Sigmoid colon (tissue), 7 donors: ENCODE results near the gene GABPB2. TPM values are rescaled to one million over a fixed set of nuclear protein-coding genes. Genes with fewer than 3 reads are reported as not detected.
A peak's percentile ranks its signal among the peaks of the same experiment; 100 is the strongest.

Source experiments
- DNase-seq: peaks from one replicate; pipeline ENCODE4 v3.0.0-alpha.2; 2019
- H3K27ac ChIP-seq, 4 donors: fragments of 200-600 bp; sonication (generic); one replicate each; pipeline ENCODE4 v1.5.1; 2016 to 2019; ENCODE audit warnings: mild to moderate bottlenecking in 1 of 4
- H3K27me3 ChIP-seq, 3 donors: fragments of 200-600 bp; sonication (generic); one replicate each; pipeline ENCODE4 v1.5.1; 2019; ENCODE audit warnings: mild to moderate bottlenecking in 1 of 3
- H3K36me3 ChIP-seq, 4 donors: fragments of 200-600 bp; sonication (generic); one replicate each; pipeline ENCODE4 v1.5.1; 2016 to 2019
- H3K4me1 ChIP-seq, 4 donors: fragments of 200-600 bp; sonication (generic); one replicate each; pipeline ENCODE4 v1.5.1; 2017 to 2019
- H3K4me3 ChIP-seq, 4 donors: fragments of 200-600 bp; sonication (generic); one replicate each; pipeline ENCODE4 v1.5.1; 2017 to 2019; ENCODE audit warnings: mild to moderate bottlenecking in 2 of 4, moderate library complexity in 1 of 4
- H3K9me3 ChIP-seq, 4 donors: fragments of 200-600 bp in 3 of 4; sonication (generic) in 3 of 4; one replicate each; pipeline versions ENCODE4 v1.5.1 to v1.6.1; 2013 to 2019
- EP300 ChIP-seq, 4 donors: sonication (generic); formaldehyde crosslinking; IDR thresholded peaks; one replicate each; pipeline ENCODE4 v1.6.1; 2017; ENCODE audit warnings: antibody characterized with exemption in 4 of 4
- POLR2A ChIP-seq, 2 donors: fragments of 450-650 bp; IDR thresholded peaks; one replicate each; pipeline ENCODE4 v1.6.1; 2016; ENCODE audit warnings: antibody characterized with exemption in 2 of 2, mild to moderate bottlenecking in 2 of 2, moderate library complexity in 2 of 2
- POLR2AphosphoS5 ChIP-seq, 4 donors: sonication (generic); formaldehyde crosslinking; IDR thresholded peaks; one replicate each; pipeline ENCODE4 v1.6.1; 2017; ENCODE audit warnings: antibody characterized with exemption in 4 of 4
- WGBS, 2 donors: extraction: QIAGEN DNeasy Blood & Tissue Kit; methylation state at CpG; one replicate each; pipeline ENCODE4 v1.1.7; 2013; 5-methylcytosine and 5-hydroxymethylcytosine counted together
- intact Hi-C: fragments of 100-400 bp; cut with DNase I; formaldehyde crosslinking; loops from one replicate; pipeline ENCODE4 v1.15.1; 2023
- polyA plus RNA-seq, 3 donors: library from polyadenylated mRNA; stranded (reverse); fragments of 200-250 nt; gene quantifications; one replicate each; pipeline ENCODE4 v1.2.3, GENCODE V29; 2013
- small RNA-seq, 3 donors: library from RNA; depleted of rRNA; stranded (forward); fragments of <200 nt; gene quantifications; one replicate each; pipeline ENCODE3, GENCODE V24; 2016
- total RNA-seq, 4 donors: library from RNA; depleted of rRNA; stranded (reverse); fragments of >200 nt; gene quantifications; one replicate each; pipeline ENCODE4 v1.1.0, GENCODE V29; 2016
- TF ChIP-seq, protein P1 (sequence below), 4 experiments: fragments of 450-650 bp in 3 of 4; fragments of 200-600 bp in 1 of 4; IDR thresholded peaks; one replicate each; pipeline ENCODE4 v1.5.1; 2016 to 2019; ENCODE audit warnings: antibody characterized with exemption in 4 of 4, mild to moderate bottlenecking in 3 of 4, moderate library complexity in 2 of 4
- donor health status: healthy with polysubstance abuse.
- donor health status: Bipolar disorder and iron deficiency.
- donor health status: healthy.

Gene GABPB2
- total and polyA plus RNA-seq, 7 donors: 3.6 to 27.0 (median 20.6) TPM

DNA sequence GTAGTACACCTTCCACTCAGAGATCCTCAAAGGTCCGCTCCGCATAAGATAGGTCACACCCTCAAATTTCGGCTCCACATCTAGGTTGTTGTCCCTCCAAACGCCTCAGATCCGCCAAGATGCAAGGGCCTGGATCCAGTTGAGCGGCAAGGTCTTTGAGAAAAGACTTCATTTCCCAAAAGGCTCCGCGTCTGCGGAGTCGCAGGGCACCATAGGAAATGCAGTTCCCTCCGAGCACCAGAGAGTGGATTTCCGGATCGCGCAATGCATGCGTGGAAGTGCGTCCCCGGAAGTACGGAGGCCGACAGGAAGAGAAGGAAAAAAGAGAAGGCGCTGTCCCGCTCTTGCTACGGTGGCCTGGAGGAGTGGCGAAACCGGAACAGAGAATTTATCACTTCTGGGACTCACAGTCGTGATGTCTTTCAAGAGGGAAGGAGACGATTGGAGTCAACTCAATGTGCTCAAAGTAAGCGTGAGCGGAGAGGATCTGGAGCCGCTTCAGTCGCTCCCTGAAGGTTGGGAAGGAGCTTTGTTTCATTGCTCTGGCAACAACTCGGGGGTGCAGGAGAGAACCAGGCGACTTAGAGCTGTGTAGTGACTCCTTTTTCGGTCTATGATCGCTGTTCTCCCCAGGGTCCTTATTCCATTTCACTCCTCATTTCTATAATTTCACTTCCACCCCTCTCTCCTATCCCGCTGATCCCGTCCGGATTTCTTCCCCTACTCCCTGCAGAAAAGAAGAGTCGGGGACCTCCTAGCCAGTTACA is 95.4 kb downstream of the GABPB2 start, which contains the start of the genes LYSMD1 and SCNM1:
LYSMD1 (minus strand) TSS at position 165 of the 767 bp plus-strand sequence. CDS start 644 bp downstream, outside the sequence.
SCNM1 (plus strand) TSS at position 407 of the 767 bp plus-strand sequence; CDS start at position 416, 9 bp downstream.
- TF ChIP-seq, protein P1, sequence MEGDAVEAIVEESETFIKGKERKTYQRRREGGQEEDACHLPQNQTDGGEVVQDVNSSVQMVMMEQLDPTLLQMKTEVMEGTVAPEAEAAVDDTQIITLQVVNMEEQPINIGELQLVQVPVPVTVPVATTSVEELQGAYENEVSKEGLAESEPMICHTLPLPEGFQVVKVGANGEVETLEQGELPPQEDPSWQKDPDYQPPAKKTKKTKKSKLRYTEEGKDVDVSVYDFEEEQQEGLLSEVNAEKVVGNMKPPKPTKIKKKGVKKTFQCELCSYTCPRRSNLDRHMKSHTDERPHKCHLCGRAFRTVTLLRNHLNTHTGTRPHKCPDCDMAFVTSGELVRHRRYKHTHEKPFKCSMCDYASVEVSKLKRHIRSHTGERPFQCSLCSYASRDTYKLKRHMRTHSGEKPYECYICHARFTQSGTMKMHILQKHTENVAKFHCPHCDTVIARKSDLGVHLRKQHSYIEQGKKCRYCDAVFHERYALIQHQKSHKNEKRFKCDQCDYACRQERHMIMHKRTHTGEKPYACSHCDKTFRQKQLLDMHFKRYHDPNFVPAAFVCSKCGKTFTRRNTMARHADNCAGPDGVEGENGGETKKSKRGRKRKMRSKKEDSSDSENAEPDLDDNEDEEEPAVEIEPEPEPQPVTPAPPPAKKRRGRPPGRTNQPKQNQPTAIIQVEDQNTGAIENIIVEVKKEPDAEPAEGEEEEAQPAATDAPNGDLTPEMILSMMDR (IDR thresholded peaks at IDR 0.05): peak in 1 of 4 experiments; percentile 32
- TF ChIP-seq EP300 (IDR thresholded peaks at IDR 0.05): peak in 2 of 4 donors; percentile 43 to 86
- peak; percentile 27 to 30 for TF ChIP-seq POLR2A (IDR thresholded peaks at IDR 0.05)
- peak; percentile 84 to 96 (median 90) for TF ChIP-seq POLR2AphosphoS5 (IDR thresholded peaks at IDR 0.05)
- H3K4me1 ChIP-seq: peaks cover 0 to 32% (median 24%) of the 10 kb centered on the region in 4 donors
- H3K27me3 ChIP-seq: no peaks in the 10 kb centered on the region
- H3K27ac ChIP-seq: peak within 1 kb of the TSS; percentile 84 to 93 (median 92)
- whole genome bisulfite sequencing, 2 donors: 0 to 1% methylated on average over 38 of the region's 38 CpGs
- intact Hi-C loops: loop anchor here (2.0 kb wide), 1 partner anchor 19 kb away; the partner anchor contains the start of gene SEMA6C
- peak; percentile 99 for DNase-seq
- H3K9me3 ChIP-seq: no peaks in the 10 kb centered on the region
- H3K4me3 ChIP-seq: peak within 1 kb of the TSS; percentile 56 to 84 (median 78)
- peaks cover 0 to 57% (median 21%) of the 10 kb centered on the region in 4 donors for H3K36me3 ChIP-seq

DNA sequence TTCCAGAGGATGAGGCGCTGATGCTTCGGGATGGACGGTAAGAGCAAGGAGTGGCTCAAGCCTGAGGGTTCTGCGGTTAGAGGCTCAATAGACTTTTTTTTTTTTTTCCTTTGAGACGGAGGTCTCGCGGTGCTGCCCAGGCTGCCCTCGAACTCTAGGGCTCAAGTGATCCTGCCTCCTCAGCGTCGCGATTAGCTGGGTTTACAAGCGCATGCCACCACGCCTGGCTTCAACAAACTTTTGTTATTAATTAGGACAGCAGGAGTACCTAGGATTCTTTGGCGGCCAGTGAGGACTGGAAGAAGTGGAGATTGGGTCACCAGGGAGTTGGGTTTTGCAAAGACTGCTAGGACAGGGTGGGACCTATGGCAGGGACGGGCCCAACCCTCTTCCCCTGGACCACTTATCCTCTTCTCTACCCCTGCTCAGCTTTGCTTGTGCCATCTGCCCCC is 96.0 kb downstream of the GABPB2 start:
- intact Hi-C loops: no loop called here
- peaks cover 0 to 53% (median 17%) of the 10 kb centered on the region in 4 donors for H3K36me3 ChIP-seq
- 3 to 4% methylated on average over 15 of the region's 15 CpGs for WGBS, 2 donors
- H3K9me3 ChIP-seq: no peaks in the 10 kb centered on the region
- H3K4me3 ChIP-seq: peak overlapping the region; percentile 56 to 84 (median 78)
- H3K4me1 ChIP-seq: peaks cover 0 to 32% (median 24%) of the 10 kb centered on the region in 4 donors
- H3K27ac ChIP-seq: peak overlapping the region; percentile 84 to 93 (median 92)
- peak; percentile 72 for DNase-seq
- H3K27me3 ChIP-seq: no peaks in the 10 kb centered on the region
- no peak for TF ChIP-seq POLR2AphosphoS5 (IDR thresholded peaks at IDR 0.05)
- TF ChIP-seq, protein P1 (IDR thresholded peaks at IDR 0.05): no peak
- TF ChIP-seq POLR2A (IDR thresholded peaks at IDR 0.05): no peak
- no peak for TF ChIP-seq EP300 (IDR thresholded peaks at IDR 0.05)

DNA sequence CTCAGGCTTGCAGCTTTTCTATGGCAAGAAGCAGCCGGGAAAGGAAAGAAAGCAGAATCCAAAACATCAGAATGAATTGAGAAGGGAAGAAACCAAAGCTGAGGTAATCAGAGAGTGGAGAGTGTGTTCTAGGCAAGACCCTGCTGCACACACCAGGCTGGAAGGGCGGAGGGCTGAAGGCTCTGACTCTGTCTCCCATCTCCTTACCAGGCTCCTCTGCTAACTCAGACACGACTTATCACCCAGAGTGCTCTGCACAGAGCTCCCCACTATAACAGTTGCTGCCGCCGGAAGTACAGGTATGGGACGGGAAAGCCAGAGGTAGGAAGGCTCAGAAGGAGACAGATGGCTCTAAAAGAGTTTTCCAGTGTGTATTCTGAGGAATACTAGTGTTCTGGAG is 96.6 kb downstream of the GABPB2 start:
- 88 to 92% methylated on average over 6 of the region's 6 CpGs for WGBS, 2 donors
- TF ChIP-seq, protein P1 (IDR thresholded peaks at IDR 0.05): no peak
- TF ChIP-seq POLR2A (IDR thresholded peaks at IDR 0.05): no peak
- Histone ChIP-seq H3K27me3 (no peaks in the 10 kb centered on the region), H3K36me3 (peaks cover 0 to 48% (median 16%) of the 10 kb centered on the region in 4 donors), H3K4me3 (peak overlapping the region in 2 of 4 donors; percentile 77 to 79), H3K4me1 (peaks cover 0 to 32% (median 24%) of the 10 kb centered on the region in 4 donors), H3K27ac (no peak overlapping the region), H3K9me3 (no peaks in the 10 kb centered on the region)
- DNase-seq: no peak
- intact Hi-C loops: no loop called here

DNA sequence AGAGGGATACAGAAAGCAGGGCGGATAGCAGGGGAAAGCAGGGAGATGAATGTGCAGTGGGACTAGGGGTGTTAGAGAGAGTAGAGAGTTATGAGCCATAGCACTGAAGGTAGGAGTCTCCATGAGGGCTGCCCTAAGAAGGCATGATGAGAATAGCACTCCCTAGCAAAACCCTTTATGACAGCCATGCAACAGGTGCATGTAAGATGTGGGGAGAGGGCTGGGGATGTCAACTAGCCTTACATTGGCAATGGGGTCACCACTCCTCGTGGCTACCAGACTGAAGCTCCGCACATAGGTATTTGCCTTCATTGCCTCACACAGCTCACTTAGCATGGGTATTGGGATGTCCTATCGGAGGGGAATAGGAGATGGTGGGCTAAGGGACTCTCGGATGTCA is 100.6 kb downstream of the GABPB2 start:
- H3K4me1 ChIP-seq: peaks cover 0 to 13% (median 10%) of the 10 kb centered on the region in 4 donors
- no peak for TF ChIP-seq EP300 (IDR thresholded peaks at IDR 0.05)
- TF ChIP-seq POLR2A (IDR thresholded peaks at IDR 0.05): no peak
- TF ChIP-seq, protein P1 (IDR thresholded peaks at IDR 0.05): no peak
- TF ChIP-seq POLR2AphosphoS5 (IDR thresholded peaks at IDR 0.05): no peak
- 91 to 96% methylated on average over 5 of the region's 5 CpGs for WGBS, 2 donors
- no peaks in the 10 kb centered on the region for H3K9me3 ChIP-seq
- DNase-seq: no peak
- H3K4me3 ChIP-seq: no peak overlapping the region
- intact Hi-C loops: no loop called here
- no peaks in the 10 kb centered on the region for H3K27me3 ChIP-seq
- peaks cover under 1 to 65% (median 28%) of the 10 kb centered on the region in 4 donors for H3K36me3 ChIP-seq
- no peak overlapping the region for H3K27ac ChIP-seq

Small RNA genes lying within 50 kb of the gene (small RNA-seq; reads per million reads assigned to genes)
- 0 reads per million in 3 donors for gene RNU6-884P

Other genes starting within 250 kb of the GABPB2 start
- 10 to 100 TPM; 39.9 to 64.8 (median 56.6) TPM for gene ARNT, start 194.2 kb upstream of the GABPB2 start, total RNA-seq
- 10 to 100 TPM; 19.1 to 22.8 (median 21.5) TPM for gene ARNT, start 194.2 kb upstream of the GABPB2 start, polyA plus RNA-seq
- not detected for gene CTXND2, start 183.6 kb upstream of the GABPB2 start, total RNA-seq
- not detected for gene CTXND2, start 183.6 kb upstream of the GABPB2 start, polyA plus RNA-seq
- 10 to 100 TPM; 23.9 to 36.0 (median 30.3) TPM for gene SETDB1, start 144.4 kb upstream of the GABPB2 start, total RNA-seq
- gene SETDB1, start 144.4 kb upstream of the GABPB2 start, polyA plus RNA-seq: 10 to 100 TPM in 1 of 3 donors, 1 to 10 TPM in 2; 5.5 to 24.5 (median 9.0) TPM
- 100 to 1,000 TPM in 1 of 4 donors, 10 to 100 TPM in 3; 68.7 to 103 (median 79.1) TPM for gene CERS2, start 95.9 kb upstream of the GABPB2 start, total RNA-seq
- 100 to 1,000 TPM in 1 of 3 donors, 10 to 100 TPM in 2; 50.6 to 115 (median 97.8) TPM for gene CERS2, start 95.9 kb upstream of the GABPB2 start, polyA plus RNA-seq
- gene ANXA9, start 88.5 kb upstream of the GABPB2 start, total RNA-seq: under 1 TPM in 1 of 4 donors, not detected in 3; 0.36 TPM
- gene ANXA9, start 88.5 kb upstream of the GABPB2 start, polyA plus RNA-seq: under 1 TPM in 2 of 3 donors, not detected in 1; 0.45 to 0.60 TPM
- 10 to 100 TPM; 21.7 to 51.8 (median 27.0) TPM for gene MINDY1, start 63.9 kb upstream of the GABPB2 start, total RNA-seq
- 10 to 100 TPM; 15.6 to 26.4 (median 22.1) TPM for gene MINDY1, start 63.9 kb upstream of the GABPB2 start, polyA plus RNA-seq
- gene PRUNE1, start 62.3 kb upstream of the GABPB2 start, total RNA-seq: 10 to 100 TPM; 16.7 to 33.9 (median 27.7) TPM
- gene PRUNE1, start 62.3 kb upstream of the GABPB2 start, polyA plus RNA-seq: 10 to 100 TPM; 15.5 to 18.7 (median 18.6) TPM
- under 1 TPM in 2 of 4 donors, not detected in 2; 0.28 to 0.36 TPM for gene BNIPL, start 34.2 kb upstream of the GABPB2 start, total RNA-seq
- gene BNIPL, start 34.2 kb upstream of the GABPB2 start, polyA plus RNA-seq: under 1 TPM in 1 of 3 donors, not detected in 2; 0.47 TPM
- 1 to 10 TPM; 4.1 to 7.8 (median 7.0) TPM for gene C1orf56, start 23.0 kb upstream of the GABPB2 start, total RNA-seq
- gene C1orf56, start 23.0 kb upstream of the GABPB2 start, polyA plus RNA-seq: 1 to 10 TPM in 2 of 3 donors, under 1 TPM in 1; 0.46 to 2.3 (median 1.2) TPM
- gene CDC42SE1, start 11.1 kb upstream of the GABPB2 start, total RNA-seq: 10 to 100 TPM; 37.8 to 53.6 (median 47.1) TPM
- gene CDC42SE1, start 11.1 kb upstream of the GABPB2 start, polyA plus RNA-seq: 10 to 100 TPM; 35.4 to 82.8 (median 52.7) TPM
- gene MLLT11, start 10.4 kb upstream of the GABPB2 start, total RNA-seq: 1 to 10 TPM; 2.1 to 5.0 (median 4.1) TPM
- gene MLLT11, start 10.4 kb upstream of the GABPB2 start, polyA plus RNA-seq: 1 to 10 TPM in 1 of 3 donors, under 1 TPM in 2; 0.60 to 2.9 (median 0.69) TPM
- gene SEMA6C, start 75.9 kb downstream of the GABPB2 start, total RNA-seq: 10 to 100 TPM in 2 of 4 donors, 1 to 10 TPM in 2; 5.0 to 20.6 (median 7.8) TPM
- gene SEMA6C, start 75.9 kb downstream of the GABPB2 start, polyA plus RNA-seq: 1 to 10 TPM in 2 of 3 donors, under 1 TPM in 1; 0.23 to 4.1 (median 1.2) TPM
- 1 to 10 TPM; 1.9 to 9.5 (median 7.5) TPM for gene TNFAIP8L2, start 85.9 kb downstream of the GABPB2 start, total RNA-seq
- gene TNFAIP8L2, start 85.9 kb downstream of the GABPB2 start, polyA plus RNA-seq: 10 to 100 TPM; 11.4 to 12.7 (median 12.6) TPM
- 10 to 100 TPM; 15.5 to 22.7 (median 19.0) TPM for gene LYSMD1, start 95.1 kb downstream of the GABPB2 start, total RNA-seq
- 1 to 10 TPM; 4.2 to 7.9 (median 7.8) TPM for gene LYSMD1, start 95.1 kb downstream of the GABPB2 start, polyA plus RNA-seq
- 10 to 100 TPM; 17.5 to 24.2 (median 19.8) TPM for gene SCNM1, start 95.4 kb downstream of the GABPB2 start, total RNA-seq
- gene SCNM1, start 95.4 kb downstream of the GABPB2 start, polyA plus RNA-seq: 10 to 100 TPM; 35.4 to 42.4 (median 35.6) TPM
- gene TMOD4, start 105.2 kb downstream of the GABPB2 start, total RNA-seq: 1 to 10 TPM in 1 of 4 donors, not detected in 3; 1.1 TPM
- 1 to 10 TPM in 1 of 3 donors, under 1 TPM in 1, not detected in 1; 0.07 to 2.1 TPM for gene TMOD4, start 105.2 kb downstream of the GABPB2 start, polyA plus RNA-seq
- 10 to 100 TPM; 34.6 to 49.7 (median 44.8) TPM for gene VPS72, start 119.4 kb downstream of the GABPB2 start, total RNA-seq
- 10 to 100 TPM; 24.0 to 36.2 (median 32.4) TPM for gene VPS72, start 119.4 kb downstream of the GABPB2 start, polyA plus RNA-seq
- gene PIP5K1A, start 127.8 kb downstream of the GABPB2 start, total RNA-seq: 10 to 100 TPM; 33.2 to 51.5 (median 37.8) TPM
- gene PIP5K1A, start 127.8 kb downstream of the GABPB2 start, polyA plus RNA-seq: 10 to 100 TPM in 2 of 3 donors, 1 to 10 TPM in 1; 9.6 to 23.7 (median 19.0) TPM
- gene PSMD4, start 184.0 kb downstream of the GABPB2 start, total RNA-seq: 100 to 1,000 TPM; 138 to 194 (median 173) TPM
- 100 to 1,000 TPM; 111 to 176 (median 111) TPM for gene PSMD4, start 184.0 kb downstream of the GABPB2 start, polyA plus RNA-seq
- 10 to 100 TPM; 17.6 to 24.2 (median 18.3) TPM for gene ZNF687, start 211.5 kb downstream of the GABPB2 start, total RNA-seq
- gene ZNF687, start 211.5 kb downstream of the GABPB2 start, polyA plus RNA-seq: 10 to 100 TPM in 2 of 3 donors, 1 to 10 TPM in 1; 6.6 to 16.6 (median 10.4) TPM